ENCODE measurements around the gene MRPS2.

- TF ChIP-seq CTCF (IDR thresholded peaks at IDR 0.05), result no peak
- TF ChIP-seq POLR2A (IDR thresholded peaks at IDR 0.05), result no peak
Observed at GRCh38 chr9:135507104-135508035, 6.9 kb downstream of the MRPS2 start.
